Measurements from ENCODE around the gene ITGA8. TPM values are rescaled to one million over a fixed set of nuclear protein-coding genes. Genes with fewer than 3 reads are reported as not detected.

Gene ITGA8
- total RNA-seq, 1 donor from 2014 or later = 1.7 TPM

DNA sequence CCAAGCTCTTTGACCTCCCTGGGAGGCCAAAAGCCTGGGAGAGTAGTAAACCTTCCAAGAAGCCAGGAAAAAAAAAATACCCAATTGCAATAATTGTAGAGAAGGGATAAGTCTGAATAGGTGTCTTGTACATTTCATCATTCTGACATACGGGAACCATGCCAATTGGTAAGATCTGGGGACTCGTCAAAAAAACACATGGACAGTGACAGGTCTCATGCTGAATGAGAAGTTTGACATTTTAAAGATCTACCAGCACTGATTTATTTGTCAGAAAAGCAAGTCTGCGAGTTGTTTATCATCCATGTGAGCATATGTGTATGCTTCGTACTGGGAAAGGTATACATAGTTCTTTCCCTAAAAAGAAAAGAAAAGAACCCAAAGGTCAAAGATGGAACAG lies 4.1 kb upstream of the ITGA8 start:
- H3K4me1 ChIP-seq = peaks cover 15% of the 10 kb centered on the region
- TF ChIP-seq CTCF (IDR thresholded peaks at IDR 0.05; ENCODE audit: borderline replicate concordance) = no peak
- no peaks in the 10 kb centered on the region for H3K9me3 ChIP-seq (replicated peaks)
- H3K27ac ChIP-seq (replicated peaks) = no peak overlapping the region
- no peaks in the 10 kb centered on the region for H3K36me3 ChIP-seq
- peaks cover 39% of the 10 kb centered on the region for H3K27me3 ChIP-seq (ENCODE audit: low read depth)
- intact Hi-C loops (cut with micrococcal nuclease) = no loop called here
- no peak overlapping the region for H3K4me3 ChIP-seq
- no peak for DNase-seq

- no peaks in the 10 kb centered on the region for H3K36me3 ChIP-seq
- peaks cover 59% of the 10 kb centered on the region for H3K27me3 ChIP-seq (ENCODE audit: low read depth)
- no peak for TF ChIP-seq CTCF (IDR thresholded peaks at IDR 0.05; ENCODE audit: borderline replicate concordance)
- DNase-seq = no peak
- H3K9me3 ChIP-seq (replicated peaks) = no peaks in the 10 kb centered on the region
- intact Hi-C loops (cut with micrococcal nuclease) = no loop called here
- H3K4me1 ChIP-seq = peaks cover 18% of the 10 kb centered on the region
- H3K4me3 ChIP-seq = no peak overlapping the region
- no peak overlapping the region for H3K27ac ChIP-seq (replicated peaks)
These were observed 1.0 kb upstream of the ITGA8 start for GRCh38 chr10:15720635-15721287.

DNA sequence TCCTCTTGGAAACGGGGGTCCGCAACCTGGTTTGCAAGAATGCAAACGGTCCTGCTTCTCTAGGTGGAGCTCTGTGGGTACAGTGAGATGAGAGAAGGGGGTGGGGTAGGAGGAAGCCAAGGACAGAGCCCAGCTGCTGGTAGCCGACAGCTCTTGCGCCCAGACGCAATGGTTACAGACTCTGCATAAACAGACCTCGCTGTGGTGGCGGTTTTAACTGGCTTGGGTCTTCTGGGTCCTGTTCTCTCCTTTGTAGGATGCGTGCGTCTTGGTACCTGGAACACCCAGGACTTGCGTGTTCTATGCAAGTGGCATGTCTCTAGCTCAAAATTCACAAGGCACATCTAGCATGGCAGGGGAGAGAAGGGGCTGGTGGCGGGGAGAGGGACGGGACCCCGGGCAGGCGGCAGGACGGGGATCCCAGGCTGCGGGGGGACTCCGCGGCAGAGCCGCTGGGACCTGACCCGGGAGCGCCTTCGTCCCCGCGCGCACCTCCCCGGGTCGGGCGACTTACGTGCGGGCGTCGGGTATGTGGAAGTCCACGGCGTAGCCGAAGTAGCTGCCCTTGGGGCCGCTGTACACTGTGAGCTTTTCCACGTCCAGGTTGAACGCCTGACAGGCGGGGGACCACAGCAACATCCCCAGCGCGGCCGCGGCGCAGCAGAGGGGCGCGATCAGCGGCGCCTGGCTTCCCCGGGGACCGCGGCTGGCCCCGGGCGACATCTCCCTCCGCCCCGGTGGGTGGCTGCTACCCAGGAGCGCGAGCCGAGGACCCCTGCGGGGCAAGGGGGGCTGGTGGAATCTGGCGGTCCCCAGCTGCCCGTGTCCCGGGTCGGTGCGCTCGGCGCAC lies 448 bp downstream of the ITGA8 start:
- DNase-seq = no peak
- no peak for TF ChIP-seq CTCF (IDR thresholded peaks at IDR 0.05; ENCODE audit: borderline replicate concordance)
- Histone ChIP-seq H3K27me3 (ENCODE audit: low read depth) (peaks cover 59% of the 10 kb centered on the region), H3K4me1 (peaks cover 18% of the 10 kb centered on the region), H3K36me3 (no peaks in the 10 kb centered on the region), H3K27ac (replicated peaks) (no peak overlapping the region), H3K4me3 (peak overlapping the region; percentile 66), H3K9me3 (replicated peaks) (no peaks in the 10 kb centered on the region)
- intact Hi-C loops (cut with micrococcal nuclease) = no loop called here

DNA sequence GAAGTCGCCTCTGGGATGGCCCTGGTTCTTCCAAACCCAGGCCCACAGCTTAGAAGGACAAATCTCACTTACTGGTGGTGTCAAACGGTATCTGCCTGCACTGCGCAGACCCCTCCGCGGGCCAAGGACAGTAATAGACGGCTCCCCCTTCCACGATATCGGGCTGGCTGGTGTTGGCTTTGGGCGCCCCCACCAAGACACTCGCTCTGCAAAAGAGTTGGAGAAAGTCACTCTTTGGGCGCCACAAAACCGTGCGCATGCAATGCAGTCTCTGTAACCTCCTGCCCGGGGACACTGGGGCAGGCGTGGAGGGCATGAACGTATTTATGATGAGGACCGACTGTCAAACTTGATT lies 1.1 kb downstream of the ITGA8 start:
- no peaks in the 10 kb centered on the region for H3K9me3 ChIP-seq (replicated peaks)
- peaks cover 18% of the 10 kb centered on the region for H3K4me1 ChIP-seq
- intact Hi-C loops (cut with micrococcal nuclease) = no loop called here
- no peak for TF ChIP-seq CTCF (IDR thresholded peaks at IDR 0.05; ENCODE audit: borderline replicate concordance)
- H3K36me3 ChIP-seq = no peaks in the 10 kb centered on the region
- DNase-seq = no peak
- peaks cover 59% of the 10 kb centered on the region for H3K27me3 ChIP-seq (ENCODE audit: low read depth)
- H3K4me3 ChIP-seq = peak overlapping the region; percentile 66
- H3K27ac ChIP-seq (replicated peaks) = no peak overlapping the region

GRCh38 chr10:15715619-15716227 lies 4.0 kb downstream of the ITGA8 start:
- Histone ChIP-seq H3K4me3 (no peak overlapping the region), H3K4me1 (peaks cover 18% of the 10 kb centered on the region), H3K9me3 (replicated peaks) (no peaks in the 10 kb centered on the region), H3K27ac (replicated peaks) (no peak overlapping the region), H3K27me3 (ENCODE audit: low read depth) (peaks cover 40% of the 10 kb centered on the region), H3K36me3 (no peaks in the 10 kb centered on the region)
- intact Hi-C loops (cut with micrococcal nuclease) = loop anchor here (2.0 kb wide), 1 partner anchor 281 kb away; no protein-coding TSS in a partner anchor
- TF ChIP-seq CTCF (IDR thresholded peaks at IDR 0.05; ENCODE audit: borderline replicate concordance) = peak; percentile 62
- no peak for DNase-seq

All from left ventricle myocardium inferior (tissue), 1 donor.